Measurements from ENCODE around the gene CALML6.

DNA sequence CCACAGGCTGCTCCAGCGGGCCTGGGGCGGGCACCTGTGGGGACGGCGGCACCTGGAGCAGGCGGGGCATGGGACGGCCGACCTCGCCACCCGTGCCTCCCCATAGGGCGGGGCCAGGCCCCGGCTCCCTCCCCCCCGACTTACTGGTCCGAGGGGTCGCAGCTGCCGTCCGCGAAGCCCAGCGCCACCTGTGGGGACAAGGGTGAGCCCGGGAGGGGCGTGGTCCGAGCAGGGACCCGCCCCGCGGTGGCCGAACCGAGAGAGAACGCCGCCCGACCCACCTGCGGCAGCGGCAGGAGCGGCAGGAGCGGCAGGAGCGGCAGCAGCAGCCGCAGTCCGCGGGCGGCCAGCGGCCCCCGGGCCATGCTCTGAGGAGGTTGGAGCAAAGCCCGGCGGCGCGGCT lies 3.8 kb downstream of the CALML6 start, which contains the start of gene TMEM52:
- TF ChIP-seq CTCF (tag by site-specific recombination; IDR thresholded peaks at IDR 0.05) (peak; percentile 69), REPIN1 (tag by site-specific recombination; IDR thresholded peaks at IDR 0.05; ENCODE audit: low read depth) (no peak), ZNF366 (tag by site-specific recombination; conservative IDR thresholded peaks at IDR 0.05) (no peak), YY1 (tag by site-specific recombination; IDR thresholded peaks at IDR 0.05) (no peak), ZNF202 (tag by site-specific recombination; IDR thresholded peaks at IDR 0.05; ENCODE audit: borderline replicate concordance) (no peak), SP2 (tag by site-specific recombination; IDR thresholded peaks at IDR 0.05) (no peak), PRDM4 (tag by site-specific recombination; IDR thresholded peaks at IDR 0.05) (no peak), ZNF311 (tag by site-specific recombination; IDR thresholded peaks at IDR 0.05; ENCODE audit: borderline replicate concordance) (no peak)
- TF ChIP-seq, protein P1, sequence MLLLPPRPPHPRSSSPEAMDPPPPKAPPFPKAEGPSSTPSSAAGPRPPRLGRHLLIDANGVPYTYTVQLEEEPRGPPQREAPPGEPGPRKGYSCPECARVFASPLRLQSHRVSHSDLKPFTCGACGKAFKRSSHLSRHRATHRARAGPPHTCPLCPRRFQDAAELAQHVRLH (tag by site-specific recombination; IDR thresholded peaks at IDR 0.05) = no peak
